Measurements from ENCODE around the gene PRKCH.

DNA sequence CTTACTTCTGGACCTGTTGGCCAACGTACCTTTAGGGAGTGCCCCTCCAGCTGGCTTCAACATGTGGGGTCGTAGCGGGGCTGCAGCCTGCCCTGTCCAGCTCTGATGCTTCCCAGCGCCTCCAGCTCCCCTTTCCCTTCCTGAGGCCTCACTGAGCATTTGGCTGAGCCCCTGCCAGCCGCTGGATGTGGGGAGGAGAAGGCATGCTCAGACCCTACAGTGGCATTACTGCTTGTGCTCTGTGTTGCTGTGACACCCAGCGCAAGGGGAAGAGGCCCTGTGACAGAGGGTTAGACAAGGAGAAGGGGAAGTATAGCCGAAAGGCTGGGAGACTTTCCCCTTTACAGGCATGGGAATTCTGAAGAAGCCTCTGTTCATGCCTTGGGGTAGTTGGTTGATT is 145.9 kb downstream of the PRKCH start:
- TF ChIP-seq, protein P1, sequence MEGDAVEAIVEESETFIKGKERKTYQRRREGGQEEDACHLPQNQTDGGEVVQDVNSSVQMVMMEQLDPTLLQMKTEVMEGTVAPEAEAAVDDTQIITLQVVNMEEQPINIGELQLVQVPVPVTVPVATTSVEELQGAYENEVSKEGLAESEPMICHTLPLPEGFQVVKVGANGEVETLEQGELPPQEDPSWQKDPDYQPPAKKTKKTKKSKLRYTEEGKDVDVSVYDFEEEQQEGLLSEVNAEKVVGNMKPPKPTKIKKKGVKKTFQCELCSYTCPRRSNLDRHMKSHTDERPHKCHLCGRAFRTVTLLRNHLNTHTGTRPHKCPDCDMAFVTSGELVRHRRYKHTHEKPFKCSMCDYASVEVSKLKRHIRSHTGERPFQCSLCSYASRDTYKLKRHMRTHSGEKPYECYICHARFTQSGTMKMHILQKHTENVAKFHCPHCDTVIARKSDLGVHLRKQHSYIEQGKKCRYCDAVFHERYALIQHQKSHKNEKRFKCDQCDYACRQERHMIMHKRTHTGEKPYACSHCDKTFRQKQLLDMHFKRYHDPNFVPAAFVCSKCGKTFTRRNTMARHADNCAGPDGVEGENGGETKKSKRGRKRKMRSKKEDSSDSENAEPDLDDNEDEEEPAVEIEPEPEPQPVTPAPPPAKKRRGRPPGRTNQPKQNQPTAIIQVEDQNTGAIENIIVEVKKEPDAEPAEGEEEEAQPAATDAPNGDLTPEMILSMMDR (IDR thresholded peaks at IDR 0.05; ENCODE audit: poor library complexity): no peak
- no peak for TF ChIP-seq EZH2phosphoT487 (IDR thresholded peaks at IDR 0.05; ENCODE audit: low read depth, severe bottlenecking, unreplicated experiment)

Measured in hepatocyte (in vitro differentiated cells).